ENCODE data around the gene ANK2. TPM values are rescaled to one million over a fixed set of nuclear protein-coding genes. Genes with fewer than 3 reads are reported as not detected.

Gene ANK2
- total RNA-seq, 1 donor from 2014 or later, result 58.3 TPM

GRCh38 chr4:113131136-113131535, 81.7 kb downstream of the ANK2 start:
- Mint-ChIP-seq H3K27ac (ENCODE audit: unreplicated experiment) (peak overlapping the region; percentile 20), H3K4me3 (peak overlapping the region; percentile 8), H3K4me1 (peaks cover 46% of the 10 kb centered on the region), H3K9me3 (peaks cover 4% of the 10 kb centered on the region), H3K27me3 (ENCODE audit: low read depth) (no peaks in the 10 kb centered on the region), H3K36me3 (ENCODE audit: low read depth) (peaks cover 9% of the 10 kb centered on the region)
- no peak for TF ChIP-seq CTCF (conservative IDR thresholded peaks at IDR 0.05)
- no peak for DNase-seq (ENCODE audit: low read depth, low spot score)

DNA sequence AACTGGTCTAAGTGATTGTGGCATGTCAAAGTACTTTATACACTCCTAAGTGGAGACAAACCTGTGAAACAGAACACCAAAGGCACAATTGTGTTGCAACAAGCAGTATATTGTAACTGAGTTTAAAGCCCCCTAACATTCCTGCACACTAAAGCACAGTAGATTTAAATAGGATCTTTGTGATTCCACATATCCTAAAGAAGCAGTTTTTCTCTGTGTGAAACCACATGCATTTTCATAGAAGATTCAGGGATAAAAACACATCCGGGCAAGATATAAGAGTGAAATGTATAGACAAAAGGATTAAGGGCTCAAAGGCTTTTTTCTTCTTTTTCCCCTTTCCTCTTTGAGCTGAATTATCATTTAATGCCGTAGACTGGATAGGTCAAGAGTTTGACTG, 82.2 kb downstream of the ANK2 start:
- Mint-ChIP-seq H3K36me3 (ENCODE audit: low read depth) (peaks cover 9% of the 10 kb centered on the region), H3K4me3 (peak overlapping the region; percentile 11), H3K4me1 (peaks cover 42% of the 10 kb centered on the region), H3K27ac (ENCODE audit: unreplicated experiment) (no peak overlapping the region), H3K27me3 (ENCODE audit: low read depth) (no peaks in the 10 kb centered on the region), H3K9me3 (peaks cover 4% of the 10 kb centered on the region)
- no peak for TF ChIP-seq CTCF (conservative IDR thresholded peaks at IDR 0.05)
- DNase-seq (ENCODE audit: low read depth, low spot score), result no peak

DNA sequence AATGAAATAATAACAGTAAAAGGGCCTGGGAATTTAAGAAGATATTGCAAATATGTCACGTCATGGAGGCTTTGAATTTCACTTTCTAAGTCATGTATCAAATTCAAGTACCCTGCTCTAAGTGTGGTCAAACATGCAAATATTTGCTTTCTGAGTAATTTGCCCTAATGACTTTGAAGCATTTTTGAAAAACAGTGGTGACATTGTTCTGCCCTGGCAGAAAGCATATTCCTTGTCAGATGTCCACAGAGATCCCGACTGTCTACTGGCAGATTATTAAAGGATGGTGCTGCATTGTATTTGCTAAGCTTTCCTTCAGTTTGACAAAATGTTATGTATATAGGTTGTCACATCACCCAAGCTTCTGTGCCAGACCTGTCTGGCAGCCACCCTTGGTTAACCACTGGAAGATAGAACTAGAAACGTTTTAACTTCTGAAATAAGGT, 92.5 kb downstream of the ANK2 start:
- Mint-ChIP-seq H3K27ac (ENCODE audit: unreplicated experiment) (peak overlapping the region; percentile 0), H3K27me3 (ENCODE audit: low read depth) (no peaks in the 10 kb centered on the region), H3K9me3 (no peaks in the 10 kb centered on the region), H3K4me3 (no peak overlapping the region), H3K4me1 (peaks cover 68% of the 10 kb centered on the region), H3K36me3 (ENCODE audit: low read depth) (no peaks in the 10 kb centered on the region)
- TF ChIP-seq CTCF (conservative IDR thresholded peaks at IDR 0.05), result no peak
- no peak for DNase-seq (ENCODE audit: low read depth, low spot score)

DNA sequence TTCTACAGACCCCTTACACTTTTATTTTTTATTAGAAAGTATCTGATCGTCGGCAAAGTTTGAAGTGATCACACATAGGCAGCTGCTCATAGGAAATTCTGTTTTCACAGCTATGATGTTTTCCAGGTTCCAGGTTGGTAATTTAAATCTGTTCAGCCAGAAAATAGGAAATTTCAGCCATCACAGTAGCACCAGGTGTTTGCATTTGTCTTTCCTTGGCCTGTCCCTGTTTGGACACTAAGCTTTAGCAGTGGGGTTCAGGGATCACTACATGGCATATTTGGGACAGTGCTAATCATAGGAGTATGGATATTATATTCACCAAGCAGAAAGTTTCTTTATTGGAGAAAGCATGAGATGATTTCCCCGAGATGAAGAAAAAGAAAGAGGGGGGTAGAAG, 92.9 kb downstream of the ANK2 start:
- H3K27me3 Mint-ChIP-seq (ENCODE audit: low read depth), result no peaks in the 10 kb centered on the region
- TF ChIP-seq CTCF (conservative IDR thresholded peaks at IDR 0.05), result no peak
- H3K36me3 Mint-ChIP-seq (ENCODE audit: low read depth), result no peaks in the 10 kb centered on the region
- H3K4me1 Mint-ChIP-seq, result peaks cover 71% of the 10 kb centered on the region
- H3K4me3 Mint-ChIP-seq, result no peak overlapping the region
- peak overlapping the region; percentile 0 for H3K27ac Mint-ChIP-seq (ENCODE audit: unreplicated experiment)
- no peak for DNase-seq (ENCODE audit: low read depth, low spot score)
- H3K9me3 Mint-ChIP-seq, result no peaks in the 10 kb centered on the region

DNA sequence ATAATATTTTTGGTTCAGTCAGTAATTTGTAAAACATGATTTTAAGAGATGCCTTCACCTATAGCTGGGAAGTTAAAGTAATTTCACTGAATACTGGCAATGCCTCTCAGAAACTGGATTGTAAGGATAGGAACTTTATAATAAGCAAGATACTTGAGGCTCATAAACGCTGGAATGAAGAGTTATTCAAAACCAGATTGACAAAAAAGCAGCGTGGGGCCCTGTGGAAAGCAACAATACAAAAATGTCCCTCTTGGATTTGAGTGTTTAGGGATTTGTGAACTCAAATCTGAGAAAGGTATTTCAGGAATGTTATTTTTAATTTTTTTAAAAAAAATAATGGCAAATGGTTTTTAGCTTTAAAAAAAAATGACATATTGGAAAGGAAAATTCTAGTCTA, 94.6 kb downstream of the ANK2 start:
- Mint-ChIP-seq H3K9me3 (no peaks in the 10 kb centered on the region), H3K27me3 (ENCODE audit: low read depth) (no peaks in the 10 kb centered on the region), H3K27ac (ENCODE audit: unreplicated experiment) (no peak overlapping the region), H3K36me3 (ENCODE audit: low read depth) (no peaks in the 10 kb centered on the region), H3K4me3 (no peak overlapping the region), H3K4me1 (peaks cover 65% of the 10 kb centered on the region)
- DNase-seq (ENCODE audit: low read depth, low spot score), result no peak
- TF ChIP-seq CTCF (conservative IDR thresholded peaks at IDR 0.05), result no peak

GRCh38 chr4:113145147-113145518, 95.7 kb downstream of the ANK2 start:
- H3K27me3 Mint-ChIP-seq (ENCODE audit: low read depth), result no peaks in the 10 kb centered on the region

More at GRCh38 chr4:113145147-113145518, 95.7 kb downstream of the ANK2 start:
- Mint-ChIP-seq H3K36me3 (ENCODE audit: low read depth) (no peaks in the 10 kb centered on the region), H3K4me3 (peak overlapping the region; percentile 63), H3K4me1 (peaks cover 57% of the 10 kb centered on the region), H3K27ac (ENCODE audit: unreplicated experiment) (no peak overlapping the region), H3K9me3 (no peaks in the 10 kb centered on the region)
- TF ChIP-seq CTCF (conservative IDR thresholded peaks at IDR 0.05), result no peak
- no peak for DNase-seq (ENCODE audit: low read depth, low spot score)
